GM13976 (cell line): ENCODE data around the gene KRTAP10-1.
"Not testable (repeated sequence)": the region's sequence is repeated elsewhere in the genome, so short reads cannot be mapped to it uniquely, and the experiment has no call there.

ENCODE experiments used
- DNase-seq: peaks from one replicate; pipeline ENCODE4 v3.0.0; 2012; ENCODE audit warnings: low spot score
- CTCF ChIP-seq: IDR thresholded peaks from 2 replicates; pipeline ENCODE4 v1.5.1; 2012; ENCODE audit warnings: borderline replicate concordance, mild to moderate bottlenecking; ENCODE audit not compliant: insufficient read depth; ENCODE audit errors: extremely low read depth, missing control alignments, control extremely low read depth
- in situ Hi-C: fragments of 300-500 bp; cut with MboI; formaldehyde crosslinking; loops from one replicate; pipeline ENCODE4 v1.12.0; 2022; ENCODE audit warnings: low sequenced_read_pairs, mixed read lengths, inconsistent platforms; ENCODE audit not compliant: unreplicated experiment

The KRTAP10-1 gene

GRCh38 chr21:44506279-44507255, 33.4 kb downstream of the KRTAP10-1 start:
- no peak for TF ChIP-seq CTCF
- in situ Hi-C loops, result no loop called here
- no peak for DNase-seq

- no peak for TF ChIP-seq CTCF
- DNase-seq, result no peak
- in situ Hi-C loops, result no loop called here
These were observed 34.2 kb downstream of the KRTAP10-1 start for GRCh38 chr21:44505673-44506278.

- in situ Hi-C loops, result no loop called here
- TF ChIP-seq CTCF, result no peak
- no peak for DNase-seq
These were observed 36.0 kb downstream of the KRTAP10-1 start for GRCh38 chr21:44503901-44504399.

- DNase-seq, in situ Hi-C loops: not testable (repeated sequence)
These were observed 36.7 kb downstream of the KRTAP10-1 start for GRCh38 chr21:44503006-44503889.

- TF ChIP-seq CTCF, result no peak
- in situ Hi-C loops, result no loop called here
These were observed 37.6 kb downstream of the KRTAP10-1 start for GRCh38 chr21:44502171-44502958.

GRCh38 chr21:44500111-44500510, 39.9 kb downstream of the KRTAP10-1 start:
- TF ChIP-seq CTCF, result no peak
- in situ Hi-C loops, result no loop called here
- peak; percentile 35 for DNase-seq

More at GRCh38 chr21:44502171-44502958, 37.6 kb downstream of the KRTAP10-1 start:
- DNase-seq, result no peak
